IPS-18a (cell line): ENCODE measurements around the gene UFM1.
"Not testable (repeated sequence)": the region's sequence is repeated elsewhere in the genome, so short reads cannot be mapped to it uniquely, and the experiment has no call there.

Experiments
- H3K27ac ChIP-seq: one replicate; pipeline ENCODE4 v1.5.1; 2013; ENCODE audit warnings: low read length
- H3K27me3 ChIP-seq: one replicate; pipeline ENCODE4 v1.6.1; 2013; ENCODE audit warnings: mild to moderate bottlenecking, low read length; ENCODE audit not compliant: control insufficient read depth, insufficient read depth
- H3K36me3 ChIP-seq: one replicate; pipeline ENCODE4 v1.6.1; 2013; ENCODE audit warnings: low read depth, low read length; ENCODE audit not compliant: control insufficient read depth
- H3K4me1 ChIP-seq: one replicate; pipeline ENCODE4 v1.6.1; 2013; ENCODE audit warnings: low read depth, low read length; ENCODE audit not compliant: control insufficient read depth
- H3K4me3 ChIP-seq: one replicate; pipeline ENCODE4 v1.5.1; 2013; ENCODE audit warnings: low read length
- H3K9ac ChIP-seq: one replicate; pipeline ENCODE4 v1.6.1; 2013; ENCODE audit warnings: mild to moderate bottlenecking, low read length, moderate library complexity
- H3K9me3 ChIP-seq: one replicate; pipeline ENCODE4 v1.6.1; 2013; ENCODE audit warnings: low read depth, low read length; ENCODE audit not compliant: control insufficient read depth

UFM1 gene

GRCh38 chr13:38366954-38367645, 17.4 kb downstream of the UFM1 start:
- no peak overlapping the region for H3K4me3 ChIP-seq

DNA sequence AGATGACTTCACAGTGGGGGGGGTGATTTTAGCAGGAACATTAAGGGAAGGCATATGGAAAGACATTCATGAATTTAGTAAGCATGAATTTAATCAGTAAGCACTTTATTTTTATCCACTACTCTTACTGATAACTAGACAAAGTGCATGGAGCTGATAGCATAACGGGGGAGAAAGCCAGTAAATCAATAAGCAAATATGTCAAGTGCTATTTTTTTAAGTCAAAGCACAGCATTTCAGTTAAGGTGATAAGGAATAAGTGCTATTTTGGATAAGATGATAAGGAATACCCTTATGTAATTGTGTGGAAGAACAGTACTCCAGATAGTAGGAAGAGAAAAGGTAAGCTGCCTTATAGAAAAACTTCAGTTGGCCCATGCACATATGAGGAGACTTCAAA, 19.4 kb downstream of the UFM1 start:
- Histone ChIP-seq H3K9ac (no peak overlapping the region), H3K9me3 (no peaks in the 10 kb centered on the region)

More at GRCh38 chr13:38366954-38367645, 17.4 kb downstream of the UFM1 start:
- Histone ChIP-seq H3K9me3 (no peaks in the 10 kb centered on the region), H3K9ac (no peak overlapping the region), H3K36me3 (peaks cover 3% of the 10 kb centered on the region), H3K27me3 (no peaks in the 10 kb centered on the region), H3K27ac (no peak overlapping the region), H3K4me1 (no peaks in the 10 kb centered on the region)

GRCh38 chr13:38370096-38370495, 20.4 kb downstream of the UFM1 start:
- not testable (repeated sequence) for H3K27me3 ChIP-seq, H3K4me1 ChIP-seq, H3K9ac ChIP-seq, H3K36me3 ChIP-seq, H3K9me3 ChIP-seq, H3K27ac ChIP-seq, H3K4me3 ChIP-seq

More for the DNA sequence above, 19.4 kb downstream of the UFM1 start:
- H3K27me3 ChIP-seq = no peaks in the 10 kb centered on the region
- H3K27ac ChIP-seq = no peak overlapping the region
- no peaks in the 10 kb centered on the region for H3K36me3 ChIP-seq
- no peak overlapping the region for H3K4me3 ChIP-seq
- no peaks in the 10 kb centered on the region for H3K4me1 ChIP-seq

DNA sequence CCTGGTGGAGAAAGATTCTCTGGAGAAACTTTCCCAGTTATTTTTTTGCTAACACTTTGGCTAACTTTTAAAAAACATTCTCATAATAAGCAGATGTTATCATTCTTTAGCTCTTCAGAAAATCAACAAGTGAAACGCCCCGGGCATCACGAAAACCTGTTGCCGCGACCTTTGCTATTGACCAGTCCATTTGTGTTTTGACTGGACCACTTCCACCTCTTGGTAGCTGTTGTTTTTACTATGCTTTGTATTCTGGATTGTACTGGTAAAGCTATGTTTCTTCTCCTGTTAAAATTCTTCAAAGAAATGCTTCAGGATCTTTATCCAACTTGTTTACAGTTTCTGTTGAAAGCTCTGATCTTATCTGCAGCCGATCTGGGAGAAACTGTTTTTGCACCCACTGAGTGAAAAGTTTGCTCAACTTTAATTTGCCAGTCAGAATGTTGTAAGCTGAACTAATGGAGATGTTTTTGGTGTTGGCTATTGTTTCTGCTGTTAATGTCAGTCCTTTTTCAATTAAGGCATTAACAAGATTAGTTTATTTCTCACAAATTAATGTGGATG, 23.3 kb downstream of the UFM1 start:
- Histone ChIP-seq H3K9ac (no peak overlapping the region), H3K9me3 (no peaks in the 10 kb centered on the region), H3K27me3 (no peaks in the 10 kb centered on the region), H3K4me3 (no peak overlapping the region), H3K4me1 (no peaks in the 10 kb centered on the region), H3K36me3 (no peaks in the 10 kb centered on the region), H3K27ac (no peak overlapping the region)

DNA sequence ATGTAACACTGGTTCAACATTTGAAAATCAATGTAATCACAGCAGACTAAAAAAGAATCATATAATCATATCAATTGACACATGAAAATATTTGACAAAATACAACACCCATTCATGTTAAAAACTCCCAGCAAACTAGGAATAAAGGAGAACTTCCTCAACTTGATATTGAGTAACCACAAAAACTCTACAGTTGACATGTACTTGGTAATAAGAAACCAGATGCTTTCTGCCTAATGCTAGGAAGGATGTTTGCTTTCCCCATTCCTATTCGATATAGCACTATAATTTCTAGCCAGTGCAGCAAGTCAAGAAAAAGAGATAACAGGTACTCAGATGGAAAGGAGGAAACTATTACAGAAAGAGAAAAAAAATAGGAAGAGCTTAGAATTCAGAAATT, 26.9 kb downstream of the UFM1 start:
- no peaks in the 10 kb centered on the region for H3K36me3 ChIP-seq
- no peaks in the 10 kb centered on the region for H3K4me1 ChIP-seq
- H3K9ac ChIP-seq = no peak overlapping the region
- H3K9me3 ChIP-seq = no peaks in the 10 kb centered on the region
- H3K27ac ChIP-seq = no peak overlapping the region
- no peaks in the 10 kb centered on the region for H3K27me3 ChIP-seq
- H3K4me3 ChIP-seq = no peak overlapping the region

- Histone ChIP-seq H3K36me3 (no peaks in the 10 kb centered on the region), H3K9me3 (no peaks in the 10 kb centered on the region), H3K4me1 (peaks cover 3% of the 10 kb centered on the region), H3K27ac (no peak overlapping the region), H3K4me3 (no peak overlapping the region), H3K9ac (no peak overlapping the region), H3K27me3 (no peaks in the 10 kb centered on the region)
These were observed 32.2 kb downstream of the UFM1 start for GRCh38 chr13:38381890-38382289.

- Histone ChIP-seq H3K9me3 (no peaks in the 10 kb centered on the region), H3K4me3 (no peak overlapping the region), H3K27ac (no peak overlapping the region), H3K4me1 (peaks cover 3% of the 10 kb centered on the region), H3K27me3 (no peaks in the 10 kb centered on the region), H3K9ac (no peak overlapping the region), H3K36me3 (no peaks in the 10 kb centered on the region)
These were observed 33.3 kb downstream of the UFM1 start for GRCh38 chr13:38382946-38383345.

DNA sequence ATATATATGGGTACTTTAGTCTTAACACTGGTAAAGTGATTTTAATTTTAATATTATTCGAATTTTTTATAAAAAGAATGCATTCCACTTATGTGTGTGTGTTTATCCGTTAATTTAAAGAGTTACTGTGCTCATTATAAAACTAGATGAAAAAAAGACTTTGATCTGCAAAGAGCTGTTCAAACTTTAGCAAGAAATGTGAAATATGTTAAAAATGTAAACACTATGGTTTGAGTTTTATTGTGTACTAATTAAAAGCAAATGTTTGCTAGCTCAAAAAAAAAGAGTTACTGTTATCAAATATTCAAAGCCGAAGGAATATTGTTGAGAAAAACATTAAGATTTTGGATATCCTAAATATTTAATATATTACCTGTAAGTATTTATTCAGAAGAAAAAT, 34.5 kb downstream of the UFM1 start:
- no peak overlapping the region for H3K9ac ChIP-seq
- no peaks in the 10 kb centered on the region for H3K9me3 ChIP-seq
- no peak overlapping the region for H3K27ac ChIP-seq
- H3K4me3 ChIP-seq = no peak overlapping the region
- no peaks in the 10 kb centered on the region for H3K27me3 ChIP-seq
- no peaks in the 10 kb centered on the region for H3K36me3 ChIP-seq
- peaks cover 8% of the 10 kb centered on the region for H3K4me1 ChIP-seq

DNA sequence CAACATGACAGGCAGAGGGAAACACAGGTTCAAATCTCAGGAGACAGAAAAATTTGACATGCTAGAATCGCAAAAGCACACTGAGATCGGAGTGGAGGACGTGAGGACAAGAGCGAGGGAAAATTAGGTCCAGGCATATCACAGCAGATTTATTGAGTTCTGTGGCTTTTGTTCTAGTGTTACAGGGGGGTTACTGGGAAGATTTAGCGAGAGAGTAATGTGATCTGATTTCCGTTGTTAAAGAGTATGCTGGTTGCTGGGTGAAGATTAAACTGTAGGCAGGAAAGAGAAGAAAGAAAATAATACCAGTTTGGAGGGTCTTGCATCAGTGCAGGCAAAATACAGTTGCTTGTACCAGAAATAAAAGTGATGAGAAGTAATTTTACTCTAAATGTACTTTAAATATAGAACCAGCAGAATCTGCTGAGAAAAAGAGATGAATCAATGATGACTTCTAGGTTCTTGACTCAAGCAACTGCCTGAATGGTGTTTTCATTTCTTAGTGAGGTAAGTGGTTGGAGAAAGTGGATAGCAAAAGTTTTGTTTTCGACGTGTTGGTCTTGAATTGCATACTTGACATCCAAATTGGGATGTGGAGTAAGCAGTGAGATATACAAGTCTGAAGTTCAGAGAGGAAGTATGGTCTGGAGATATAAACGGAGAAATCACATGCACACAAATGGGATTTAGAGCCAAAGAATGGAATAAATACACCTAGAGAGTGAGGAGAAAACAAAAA, 35.7 kb downstream of the UFM1 start:
- H3K9ac ChIP-seq = no peak overlapping the region
- H3K27ac ChIP-seq = no peak overlapping the region
- no peaks in the 10 kb centered on the region for H3K36me3 ChIP-seq
- no peaks in the 10 kb centered on the region for H3K27me3 ChIP-seq
- no peak overlapping the region for H3K4me3 ChIP-seq
- H3K9me3 ChIP-seq = no peaks in the 10 kb centered on the region
- H3K4me1 ChIP-seq = peaks cover 8% of the 10 kb centered on the region

GRCh38 chr13:38386421-38386820, 36.8 kb downstream of the UFM1 start:
- Histone ChIP-seq H3K36me3 (no peaks in the 10 kb centered on the region), H3K9me3 (no peaks in the 10 kb centered on the region), H3K4me1 (peaks cover 8% of the 10 kb centered on the region), H3K27me3 (no peaks in the 10 kb centered on the region), H3K9ac (no peak overlapping the region), H3K4me3 (no peak overlapping the region), H3K27ac (no peak overlapping the region)

GRCh38 chr13:38391341-38391740, 41.7 kb downstream of the UFM1 start:
- Histone ChIP-seq H3K27ac (no peak overlapping the region), H3K4me1 (peaks cover 5% of the 10 kb centered on the region), H3K9ac (no peak overlapping the region), H3K27me3 (no peaks in the 10 kb centered on the region), H3K4me3 (no peak overlapping the region), H3K9me3 (no peaks in the 10 kb centered on the region), H3K36me3 (no peaks in the 10 kb centered on the region)
